ENCODE results near the gene PTPRM. TPM values are rescaled to one million over a fixed set of nuclear protein-coding genes. Genes with fewer than 3 reads are reported as not detected.

The PTPRM gene
- total and polyA plus RNA-seq, 2 of the 8 experiments (the other 6 are each of a cell fraction or from before 2014, with no cell fraction given) = 4.1 to 7.0 TPM

GRCh38 chr18:8365006-8365405 is 797.9 kb downstream of the PTPRM start (continued):
- TF ChIP-seq CHD7 (IDR thresholded peaks at IDR 0.05; ENCODE audit: insufficient replicate concordance, low read length) (no peak), SIN3A (conservative IDR thresholded peaks at IDR 0.05 in 1 of 2, IDR thresholded peaks at IDR 0.05 in 1 of 2; ENCODE audit: low read depth in 1 of 2, low read length in 2 of 2) (no peak), YY1 (IDR thresholded peaks at IDR 0.05; ENCODE audit: low read depth, low read length) (no peak), SRF (IDR thresholded peaks at IDR 0.05; ENCODE audit: low read depth, low read length) (no peak), USF2 (IDR thresholded peaks at IDR 0.05; ENCODE audit: low read length) (no peak), JUN (IDR thresholded peaks at IDR 0.05; ENCODE audit: low read depth, low read length) (no peak)
